OCI-LY1 (cell line): ENCODE measurements around the gene GLT1D1.

Experiments
- EZH2 ChIP-seq: fragments of 200-600 bp; sonication (generic), shearing (Covaris generic); IDR thresholded peaks from 2 replicates; pipeline ENCODE4 v1.8.0; 2017; ENCODE audit warnings: borderline replicate concordance, mixed run types, mild to moderate bottlenecking, antibody characterized with exemption, low read length, moderate library complexity, mixed read lengths
- TF ChIP-seq, protein P1 (sequence below): fragments of 200-600 bp; sonication (generic), shearing (Covaris generic); IDR thresholded peaks from 2 replicates; pipeline ENCODE4 v1.5.1; 2017; ENCODE audit warnings: mild to moderate bottlenecking, antibody characterized with exemption, low read length, moderate library complexity, mixed read lengths

DNA sequence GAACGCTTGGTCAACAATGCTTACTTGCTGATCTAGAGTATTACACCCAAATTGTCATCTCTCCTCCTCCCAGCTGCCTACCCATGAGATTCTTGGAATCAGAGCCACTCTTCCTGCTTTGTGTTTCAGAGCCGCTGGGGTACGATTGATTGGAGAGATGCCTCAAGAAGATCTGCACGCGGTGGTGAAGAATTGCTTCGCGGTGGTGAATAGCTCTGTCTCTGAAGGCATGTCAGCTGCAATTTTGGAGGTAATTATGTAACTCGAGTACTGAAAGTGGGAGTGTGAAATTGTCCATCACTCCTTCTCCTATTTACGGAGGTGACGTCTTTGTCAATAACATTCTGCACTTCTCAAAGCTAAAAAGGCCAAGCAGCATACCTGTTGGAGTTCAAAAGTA is 93.9 kb downstream of the GLT1D1 start:
- TF ChIP-seq, protein P1, sequence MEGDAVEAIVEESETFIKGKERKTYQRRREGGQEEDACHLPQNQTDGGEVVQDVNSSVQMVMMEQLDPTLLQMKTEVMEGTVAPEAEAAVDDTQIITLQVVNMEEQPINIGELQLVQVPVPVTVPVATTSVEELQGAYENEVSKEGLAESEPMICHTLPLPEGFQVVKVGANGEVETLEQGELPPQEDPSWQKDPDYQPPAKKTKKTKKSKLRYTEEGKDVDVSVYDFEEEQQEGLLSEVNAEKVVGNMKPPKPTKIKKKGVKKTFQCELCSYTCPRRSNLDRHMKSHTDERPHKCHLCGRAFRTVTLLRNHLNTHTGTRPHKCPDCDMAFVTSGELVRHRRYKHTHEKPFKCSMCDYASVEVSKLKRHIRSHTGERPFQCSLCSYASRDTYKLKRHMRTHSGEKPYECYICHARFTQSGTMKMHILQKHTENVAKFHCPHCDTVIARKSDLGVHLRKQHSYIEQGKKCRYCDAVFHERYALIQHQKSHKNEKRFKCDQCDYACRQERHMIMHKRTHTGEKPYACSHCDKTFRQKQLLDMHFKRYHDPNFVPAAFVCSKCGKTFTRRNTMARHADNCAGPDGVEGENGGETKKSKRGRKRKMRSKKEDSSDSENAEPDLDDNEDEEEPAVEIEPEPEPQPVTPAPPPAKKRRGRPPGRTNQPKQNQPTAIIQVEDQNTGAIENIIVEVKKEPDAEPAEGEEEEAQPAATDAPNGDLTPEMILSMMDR = no peak
- no peak for TF ChIP-seq EZH2
